Uterus (tissue), 2 donors: Measurements from ENCODE around the gene SVIL.

ENCODE experiments used
- POLR2A ChIP-seq, 2 donors: fragments of 450-650 bp; IDR thresholded peaks; one replicate each; pipeline ENCODE4 v1.6.1; 2016; ENCODE audit warnings: antibody characterized with exemption in 2 of 2, mild to moderate bottlenecking in 1 of 2, moderate library complexity in 1 of 2
- TF ChIP-seq, protein P1 (sequence below), 4 experiments: fragments of 200-600 bp in 2 of 4; fragments of 450-650 bp in 2 of 4; sonication (generic) in 2 of 4; IDR thresholded peaks; one replicate each; pipeline ENCODE4 v1.5.1; 2016 to 2019; ENCODE audit warnings: antibody characterized with exemption in 4 of 4, mild to moderate bottlenecking in 2 of 4, moderate library complexity in 1 of 4

DNA sequence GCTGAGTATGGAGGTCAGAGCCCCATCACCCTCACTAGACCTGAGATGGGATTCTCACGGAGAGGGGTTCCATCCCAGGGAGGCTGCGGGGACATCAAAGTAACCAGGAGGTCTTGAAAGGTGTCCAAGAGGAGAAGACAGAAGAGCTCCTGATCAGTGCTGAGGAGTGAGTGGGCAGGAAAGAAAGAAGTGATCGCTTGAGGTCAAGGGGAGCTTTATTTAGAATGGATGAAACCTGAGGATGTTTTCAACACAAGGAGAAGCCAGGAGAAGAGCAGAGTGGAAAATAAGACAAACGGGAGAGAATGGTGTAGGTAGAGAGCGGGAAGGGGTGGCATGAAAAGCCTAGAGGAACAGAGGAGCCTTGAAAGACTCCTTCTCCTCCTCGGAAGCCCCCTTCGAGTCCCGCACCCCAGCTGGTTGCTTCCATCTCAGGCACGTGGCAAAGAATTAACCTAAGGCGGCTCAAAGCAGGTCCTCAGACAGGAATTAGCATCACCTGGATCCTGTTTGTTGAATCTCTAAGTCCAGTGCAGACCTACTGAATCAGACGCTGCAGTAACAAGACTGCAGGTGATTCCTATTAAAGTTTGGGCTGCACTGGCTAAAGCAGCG lies 5.8 kb downstream of the SVIL start:
- TF ChIP-seq, protein P1, sequence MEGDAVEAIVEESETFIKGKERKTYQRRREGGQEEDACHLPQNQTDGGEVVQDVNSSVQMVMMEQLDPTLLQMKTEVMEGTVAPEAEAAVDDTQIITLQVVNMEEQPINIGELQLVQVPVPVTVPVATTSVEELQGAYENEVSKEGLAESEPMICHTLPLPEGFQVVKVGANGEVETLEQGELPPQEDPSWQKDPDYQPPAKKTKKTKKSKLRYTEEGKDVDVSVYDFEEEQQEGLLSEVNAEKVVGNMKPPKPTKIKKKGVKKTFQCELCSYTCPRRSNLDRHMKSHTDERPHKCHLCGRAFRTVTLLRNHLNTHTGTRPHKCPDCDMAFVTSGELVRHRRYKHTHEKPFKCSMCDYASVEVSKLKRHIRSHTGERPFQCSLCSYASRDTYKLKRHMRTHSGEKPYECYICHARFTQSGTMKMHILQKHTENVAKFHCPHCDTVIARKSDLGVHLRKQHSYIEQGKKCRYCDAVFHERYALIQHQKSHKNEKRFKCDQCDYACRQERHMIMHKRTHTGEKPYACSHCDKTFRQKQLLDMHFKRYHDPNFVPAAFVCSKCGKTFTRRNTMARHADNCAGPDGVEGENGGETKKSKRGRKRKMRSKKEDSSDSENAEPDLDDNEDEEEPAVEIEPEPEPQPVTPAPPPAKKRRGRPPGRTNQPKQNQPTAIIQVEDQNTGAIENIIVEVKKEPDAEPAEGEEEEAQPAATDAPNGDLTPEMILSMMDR (IDR thresholded peaks at IDR 0.05): no peak
- TF ChIP-seq POLR2A (IDR thresholded peaks at IDR 0.05): no peak
